ENCODE results near the gene CSTF2. TPM values are rescaled to one million over a fixed set of nuclear protein-coding genes. Genes with fewer than 3 reads are reported as not detected.

Gene CSTF2
- polyA plus RNA-seq, 3 donors from 2014 or later, result 7.4 to 15.2 (median 10.2) TPM

Other genes with a start within 250 kb of the CSTF2 start
- not detected for gene TNMD, start 235.5 kb upstream of the CSTF2 start, polyA plus RNA-seq
- gene TSPAN6, start 183.6 kb upstream of the CSTF2 start, polyA plus RNA-seq, result under 1 TPM in 1 of 3 donors, not detected in 2; 0.64 TPM
- gene SRPX2, start 176.2 kb upstream of the CSTF2 start, polyA plus RNA-seq, result not detected
- under 1 TPM in 1 of 3 donors, not detected in 2; 0.70 TPM for gene SYTL4, start 88.3 kb upstream of the CSTF2 start, polyA plus RNA-seq
- not detected for gene NOX1, start 54.0 kb downstream of the CSTF2 start, polyA plus RNA-seq
- gene XKRX, start 108.5 kb downstream of the CSTF2 start, polyA plus RNA-seq, result not detected
- gene ARL13A, start 149.3 kb downstream of the CSTF2 start, polyA plus RNA-seq, result not detected
- gene TRMT2B, start 231.7 kb downstream of the CSTF2 start, polyA plus RNA-seq, result 10 to 100 TPM; 33.4 to 65.8 (median 36.3) TPM

Measured in immature natural killer cell (primary cell).